Keratinocyte (primary cell): Measurements from ENCODE around the gene TIAM2.

ENCODE experiments used
- CTCF ChIP-seq, 3 experiments: IDR thresholded peaks in 1 of 3; conservative IDR thresholded peaks in 1 of 3; optimal IDR thresholded peaks in 1 of 3; 2 replicates in 2 of 3; 3 replicates in 1 of 3; pipeline versions ENCODE3 to v1.5.1; 2011; ENCODE audit warnings: low read length in 3 of 3, mild to moderate bottlenecking in 3 of 3, moderate library complexity in 2 of 3, control low read depth in 1 of 3, inconsistent platforms in 1 of 3; ENCODE audit not compliant: insufficient read depth in 2 of 3; ENCODE audit errors: extremely low read depth in 1 of 3
- EZH2 ChIP-seq: IDR thresholded peaks from one replicate; pipeline ENCODE4 v1.6.1; 2012; ENCODE audit warnings: inconsistent platforms, mild to moderate bottlenecking, low read length, moderate library complexity

DNA sequence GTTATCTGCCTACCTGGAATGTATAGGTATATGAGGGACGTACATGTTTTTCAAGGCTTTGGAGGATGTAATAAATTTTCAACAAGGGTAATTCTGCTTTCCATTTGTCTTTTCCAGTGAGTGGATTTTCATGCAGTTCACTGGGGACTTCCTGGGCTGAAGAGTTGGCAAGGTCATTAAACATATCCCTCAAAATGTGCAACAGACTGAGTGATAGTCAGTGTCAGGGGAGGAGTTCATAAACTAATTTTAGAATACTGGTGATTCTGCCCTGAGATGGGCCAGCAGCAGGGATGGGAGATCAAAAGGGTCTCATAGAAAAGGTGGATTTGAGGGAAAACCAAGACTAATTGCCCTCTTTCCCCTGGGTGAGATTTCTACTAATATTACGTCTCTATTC is 146.4 kb downstream of the TIAM2 start:
- TF ChIP-seq EZH2 (no peak), CTCF (optimal IDR thresholded peaks at IDR 0.05 in 1 of 3, IDR thresholded peaks at IDR 0.05 in 1 of 3, conservative IDR thresholded peaks at IDR 0.05 in 1 of 3; ENCODE audit: extremely low read depth in 1 of 3, insufficient read depth in 2 of 3, low read length in 3 of 3) (no peak)
